Mucosa of rectum (tissue), 2 donors: ENCODE results near the gene ASB1.

Source experiments
- H3K27ac ChIP-seq, 2 donors: one replicate each; pipeline ENCODE4 v1.7.0; 2013; ENCODE audit warnings: inconsistent platforms in 2 of 2, low read depth in 2 of 2, low read length in 2 of 2
- H3K27me3 ChIP-seq, 2 donors: one replicate each; pipeline ENCODE4 v1.7.0; 2013; ENCODE audit warnings: low read length in 2 of 2; ENCODE audit not compliant: control insufficient read depth in 2 of 2, insufficient read depth in 2 of 2
- H3K36me3 ChIP-seq, 2 donors: one replicate each; pipeline ENCODE4 v1.7.0; 2013; ENCODE audit warnings: low read length in 2 of 2; ENCODE audit not compliant: control insufficient read depth in 2 of 2, insufficient read depth in 2 of 2
- H3K4me1 ChIP-seq, 2 donors: one replicate each; pipeline ENCODE4 v1.7.0; 2013; ENCODE audit warnings: low read length in 2 of 2, mild to moderate bottlenecking in 1 of 2; ENCODE audit not compliant: control insufficient read depth in 2 of 2, insufficient read depth in 2 of 2
- H3K4me3 ChIP-seq, 2 donors: one replicate each; pipeline ENCODE4 v1.7.0; 2013; ENCODE audit warnings: low read length in 2 of 2
- H3K9ac ChIP-seq, 2 donors: one replicate each; pipeline ENCODE4 v1.7.0; 2013; ENCODE audit warnings: low read length in 2 of 2, low read depth in 1 of 2, mild to moderate bottlenecking in 1 of 2
- H3K9me3 ChIP-seq, 2 donors: one replicate each; pipeline ENCODE4 v1.7.0; 2013; ENCODE audit warnings: low read length in 2 of 2; ENCODE audit not compliant: control insufficient read depth in 2 of 2
- donor health status: healthy.
- donor health status: Normal muscosa, but diverticular disease.

The ASB1 gene

DNA sequence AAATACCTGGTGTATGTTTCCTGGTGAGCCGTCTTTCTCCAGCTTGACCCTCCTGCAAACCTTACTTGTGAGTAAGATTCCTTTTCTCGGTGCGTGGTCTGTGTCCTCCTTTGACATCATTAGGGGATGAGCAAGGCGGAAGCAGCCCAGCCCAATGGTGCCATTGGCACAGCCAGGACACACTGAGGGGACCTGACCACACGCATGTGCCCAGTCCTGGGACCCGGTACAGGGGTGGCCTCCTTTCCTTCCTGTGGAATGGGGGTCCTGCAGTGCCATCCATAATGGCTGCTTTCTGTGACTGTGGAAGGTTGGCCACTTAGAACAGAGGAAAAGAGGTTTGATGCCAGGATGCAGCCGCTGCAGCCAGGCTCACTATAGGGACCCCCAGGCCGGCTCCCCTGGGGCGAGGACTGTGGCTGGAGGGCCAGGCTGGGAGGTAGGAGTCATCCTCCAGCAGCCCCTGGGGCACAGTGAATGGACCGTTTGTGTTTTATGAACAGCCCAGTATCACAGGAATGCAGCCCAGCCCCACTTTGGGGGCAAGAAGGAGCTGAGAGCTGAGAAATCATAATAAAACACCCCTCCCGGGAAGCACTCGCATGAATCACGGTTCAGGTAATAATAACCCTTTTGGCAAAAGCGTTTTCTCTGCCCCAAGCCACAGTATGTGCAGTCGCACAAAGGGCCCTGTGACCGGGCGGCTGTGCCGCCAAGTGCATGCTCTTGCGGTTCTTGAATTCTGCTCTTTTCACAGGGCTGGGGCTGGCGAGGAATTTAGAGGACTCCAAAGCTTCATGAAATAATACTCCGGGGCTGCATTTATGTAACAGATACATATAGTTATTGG lies 73.2 kb downstream of the ASB1 start:
- Histone ChIP-seq H3K4me3 (no peak overlapping the region), H3K36me3 (no peaks in the 10 kb centered on the region), H3K9me3 (no peaks in the 10 kb centered on the region), H3K27me3 (no peaks in the 10 kb centered on the region), H3K27ac (no peak overlapping the region), H3K4me1 (no peaks in the 10 kb centered on the region), H3K9ac (no peak overlapping the region)

DNA sequence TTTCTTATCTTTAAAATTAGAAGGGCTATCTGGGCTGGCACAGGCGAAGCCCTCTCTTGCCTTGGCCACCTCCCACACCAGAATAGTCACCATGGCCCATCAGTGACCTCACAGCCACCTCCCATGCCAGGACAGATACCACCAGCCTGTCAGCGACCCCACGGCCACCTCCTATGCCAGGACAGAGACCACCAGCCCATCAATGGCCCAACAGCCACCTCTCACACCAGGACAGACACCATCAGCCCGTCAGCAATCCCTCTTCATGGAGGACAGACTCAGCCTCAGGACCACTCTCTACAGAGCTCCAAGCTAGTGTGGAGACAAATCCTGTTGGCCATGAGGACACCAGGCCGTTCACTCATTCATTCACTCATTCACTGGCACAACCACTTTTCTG lies 74.6 kb downstream of the ASB1 start:
- Histone ChIP-seq H3K27me3 (no peaks in the 10 kb centered on the region), H3K4me3 (no peak overlapping the region)

More for the DNA sequence above, 74.6 kb downstream of the ASB1 start:
- Histone ChIP-seq H3K36me3 (no peaks in the 10 kb centered on the region), H3K9ac (no peak overlapping the region), H3K9me3 (no peaks in the 10 kb centered on the region), H3K27ac (no peak overlapping the region), H3K4me1 (no peaks in the 10 kb centered on the region)
